ENCODE measurements around the gene ST6GALNAC1.

GRCh38 chr17:76685846-76686245, 42.3 kb upstream of the ST6GALNAC1 start:
- TF ChIP-seq, protein P1, sequence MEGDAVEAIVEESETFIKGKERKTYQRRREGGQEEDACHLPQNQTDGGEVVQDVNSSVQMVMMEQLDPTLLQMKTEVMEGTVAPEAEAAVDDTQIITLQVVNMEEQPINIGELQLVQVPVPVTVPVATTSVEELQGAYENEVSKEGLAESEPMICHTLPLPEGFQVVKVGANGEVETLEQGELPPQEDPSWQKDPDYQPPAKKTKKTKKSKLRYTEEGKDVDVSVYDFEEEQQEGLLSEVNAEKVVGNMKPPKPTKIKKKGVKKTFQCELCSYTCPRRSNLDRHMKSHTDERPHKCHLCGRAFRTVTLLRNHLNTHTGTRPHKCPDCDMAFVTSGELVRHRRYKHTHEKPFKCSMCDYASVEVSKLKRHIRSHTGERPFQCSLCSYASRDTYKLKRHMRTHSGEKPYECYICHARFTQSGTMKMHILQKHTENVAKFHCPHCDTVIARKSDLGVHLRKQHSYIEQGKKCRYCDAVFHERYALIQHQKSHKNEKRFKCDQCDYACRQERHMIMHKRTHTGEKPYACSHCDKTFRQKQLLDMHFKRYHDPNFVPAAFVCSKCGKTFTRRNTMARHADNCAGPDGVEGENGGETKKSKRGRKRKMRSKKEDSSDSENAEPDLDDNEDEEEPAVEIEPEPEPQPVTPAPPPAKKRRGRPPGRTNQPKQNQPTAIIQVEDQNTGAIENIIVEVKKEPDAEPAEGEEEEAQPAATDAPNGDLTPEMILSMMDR (IDR thresholded peaks at IDR 0.05), result no peak
- no peak for TF ChIP-seq POLR2AphosphoS5 (IDR thresholded peaks at IDR 0.05; ENCODE audit: insufficient read depth in 1 of 2, low read depth in 1 of 2)
- TF ChIP-seq POLR2A (IDR thresholded peaks at IDR 0.05), result no peak

Measured in vagina (tissue), 2 donors.